B cell (primary cell): ENCODE measurements around the gene WDR27. TPM values are rescaled to one million over a fixed set of nuclear protein-coding genes. Genes with fewer than 3 reads are reported as not detected.

Experiments used
- ATAC-seq: fragments of 200-7000 bp; cut with Tn5 transposase; one replicate; pipeline ENCODE4 v1.10.0; 2021; ENCODE audit warnings: low read depth, mild to moderate bottlenecking, moderate number of reproducible peaks, moderate library complexity
- CTCF ChIA-PET: fragments of 350-600 bp; sonication (Branson Sonifier 250); formaldehyde crosslinking; loops from one replicate; lab custom pipeline; 2021; ENCODE audit warnings: antibody characterized with exemption, inconsistent platforms; lab: Charles Lee
- POLR2A ChIA-PET: fragments of 350-600 bp; sonication (Branson Sonifier 250); formaldehyde crosslinking; loops from one replicate; lab custom pipeline; 2021; ENCODE audit warnings: antibody characterized with exemption; lab: Charles Lee
- DNase-seq: peaks from one replicate; pipeline ENCODE4 v3.0.0; 2013
- H2AFZ ChIP-seq: 2 replicates; pipeline ENCODE4 v1.6.1; 2012; ENCODE audit warnings: mild to moderate bottlenecking, low read depth, low read length; ENCODE audit not compliant: insufficient read depth, poor library complexity, severe bottlenecking
- H3K27ac ChIP-seq, 2 donors: 1 replicate in 1 of 2; 2 replicates in 1 of 2; pipeline ENCODE4 v1.5.1; 2012 to 2013; ENCODE audit warnings: low read length in 2 of 2, mild to moderate bottlenecking in 2 of 2, moderate library complexity in 1 of 2
- H3K27me3 ChIP-seq, 4 experiments: fragments of 200-600 bp in 1 of 4; sonication (generic) in 1 of 4; replicated peaks in 1 of 4; 1 replicate in 2 of 4; 2 replicates in 2 of 4; pipeline versions ENCODE4 v1.6.1 to v1.7.0; 2013 to 2016; ENCODE audit warnings: low read length in 3 of 4, mild to moderate bottlenecking in 2 of 4, mixed read lengths in 1 of 4, moderate library complexity in 1 of 4; ENCODE audit not compliant: insufficient read depth in 4 of 4, control insufficient read depth in 3 of 4; ENCODE audit errors: control extremely low read depth in 1 of 4
- H3K36me3 ChIP-seq, 2 experiments: replicated peaks in 1 of 2; 1 replicate in 1 of 2; 2 replicates in 1 of 2; pipeline versions ENCODE4 v1.6.1 to v1.7.1; 2013; ENCODE audit warnings: low read length in 1 of 2; ENCODE audit not compliant: insufficient read depth in 2 of 2, control insufficient read depth in 1 of 2; ENCODE audit errors: control extremely low read depth in 1 of 2, extremely low read depth in 1 of 2
- H3K4me1 ChIP-seq, 2 donors: fragments of 200-600 bp in 1 of 2; sonication (generic) in 1 of 2; 1 replicate in 1 of 2; 2 replicates in 1 of 2; pipeline versions ENCODE4 v1.5.1 to v1.6.1; 2013 to 2017; ENCODE audit warnings: low read length in 2 of 2; ENCODE audit not compliant: control insufficient read depth in 2 of 2, insufficient read depth in 2 of 2
- H3K4me2 ChIP-seq: replicated peaks from 2 replicates; pipeline ENCODE3; 2012; ENCODE audit warnings: mild to moderate bottlenecking, low read depth, low read length; ENCODE audit not compliant: poor library complexity, severe bottlenecking
- H3K4me3 ChIP-seq, 5 experiments: fragments of 200-600 bp in 1 of 5; sonication (generic) in 1 of 5; 1 replicate in 3 of 5; 2 replicates in 2 of 5; pipeline versions ENCODE4 v1.5.1 to v1.7.0; 2011 to 2016; ENCODE audit warnings: low read length in 4 of 5, mild to moderate bottlenecking in 4 of 5, low read depth in 2 of 5, control low read depth in 1 of 5, moderate library complexity in 1 of 5; ENCODE audit not compliant: insufficient read depth in 1 of 5; ENCODE audit errors: control extremely low read depth in 1 of 5, extremely low read depth in 1 of 5
- H3K79me2 ChIP-seq: fragments of 200-600 bp; sonication (generic); one replicate; pipeline ENCODE4 v1.6.0; 2016; ENCODE audit warnings: low read length; ENCODE audit not compliant: control insufficient read depth, insufficient read depth
- H3K9ac ChIP-seq: fragments of 200-600 bp; sonication (generic); 2 replicates; pipeline ENCODE4 v1.6.1; 2017; ENCODE audit warnings: mild to moderate bottlenecking, low read length, moderate library complexity
- H3K9me3 ChIP-seq, 3 donors: one replicate each; pipeline versions ENCODE4 v1.6.1 to v1.7.1; 2013; ENCODE audit warnings: low read length in 2 of 3; ENCODE audit not compliant: control insufficient read depth in 2 of 3, insufficient read depth in 1 of 3; ENCODE audit errors: control extremely low read depth in 1 of 3
- H4K20me1 ChIP-seq: 2 replicates; pipeline ENCODE4 v1.6.0; 2012; ENCODE audit warnings: mild to moderate bottlenecking, low read length; ENCODE audit not compliant: insufficient read depth, control insufficient read depth, poor library complexity, severe bottlenecking
- H3K27ac Mint-ChIP-seq: one replicate; pipeline ENCODE4 v1.8.0; 2021; ENCODE audit warnings: mixed read lengths
- H3K27me3 Mint-ChIP-seq: one replicate; pipeline ENCODE4 v1.8.0; 2021; ENCODE audit warnings: mixed read lengths
- H3K4me1 Mint-ChIP-seq: one replicate; pipeline ENCODE4 v1.8.0; 2021; ENCODE audit warnings: mixed read lengths
- H3K4me3 Mint-ChIP-seq: one replicate; pipeline ENCODE4 v1.8.0; 2021; ENCODE audit warnings: mixed read lengths
- H3K9me3 Mint-ChIP-seq: one replicate; pipeline ENCODE4 v1.8.0; 2022; ENCODE audit warnings: mixed read lengths; ENCODE audit not compliant: insufficient read depth
- CTCF ChIP-seq: fragments of 200-600 bp; IDR thresholded peaks from one replicate; pipeline ENCODE4 v1.8.0; 2022; ENCODE audit warnings: antibody characterized with exemption, mild to moderate bottlenecking
- EZH2 ChIP-seq: IDR thresholded peaks from 2 replicates; pipeline ENCODE4 v1.6.1; 2012; ENCODE audit warnings: borderline replicate concordance, low read depth, mild to moderate bottlenecking, moderate library complexity, low read length; ENCODE audit not compliant: insufficient read depth, poor library complexity, severe bottlenecking
- WGBS: methylation state at CpG from one replicate; pipeline ENCODE4 v1.1.5; 2013; ENCODE audit warnings: missing lambda C conversion rate; ENCODE audit not compliant: insufficient coverage; 5-methylcytosine and 5-hydroxymethylcytosine counted together
- intact Hi-C: fragments of 100-400 bp; cut with micrococcal nuclease; formaldehyde crosslinking; loops from one replicate; pipeline ENCODE4 v1.10.0; 2022
- polyA plus RNA-seq: library from polyadenylated mRNA; depleted of rRNA; stranded (reverse); fragments of >200 nt; gene quantifications from 2 replicates; pipeline ENCODE4 v1.2.3, GENCODE V29; 2012
- total RNA-seq, 2 donors: library from RNA; stranded (reverse); fragments of 120-200 nt in 1 of 2; gene quantifications; 1 replicate in 1 of 2; 2 replicates in 1 of 2; pipeline versions ENCODE4 v1.2.3 to v1.2.4, GENCODE V29; 2013 to 2022

Gene WDR27
- total and polyA plus RNA-seq, 2 donors (not counting 1 experiment from before 2014, with no cell fraction given) = 64.3 to 86.3 TPM

- no peak for DNase-seq
- Histone ChIP-seq H3K27ac (no peak overlapping the region), H3K9ac (no peak overlapping the region), H3K79me2 (no peaks in the 10 kb centered on the region), H4K20me1 (no peaks in the 10 kb centered on the region), H3K9me3 (peaks cover 0 to 10% (median 5%) of the 10 kb centered on the region in 3 donors), H2AFZ (no peak overlapping the region), H3K27me3 (no peaks in the 10 kb centered on the region), H3K36me3 (no peaks in the 10 kb centered on the region), H3K4me1 (no peaks in the 10 kb centered on the region), H3K4me2 (no peak overlapping the region), H3K4me3 (no peak overlapping the region)
- POLR2A ChIA-PET = no interaction called here
- TF ChIP-seq CTCF (no peak), EZH2 (no peak)
- no CpG with 5 or more reads among the region's 5 CpGs for WGBS
- no peak for ATAC-seq
- H3K4me3 Mint-ChIP-seq = no peak overlapping the region
- no peaks in the 10 kb centered on the region for H3K4me1 Mint-ChIP-seq
- CTCF ChIA-PET = no interaction called here
- H3K27me3 Mint-ChIP-seq = no peaks in the 10 kb centered on the region
- no peak overlapping the region for H3K27ac Mint-ChIP-seq
- intact Hi-C loops = no loop called here
- peaks cover 8% of the 10 kb centered on the region for H3K9me3 Mint-ChIP-seq
These were observed 165.2 kb downstream of the WDR27 start for GRCh38 chr6:169536446-169537170.

- Histone ChIP-seq H3K9ac (no peak overlapping the region), H3K36me3 (no peaks in the 10 kb centered on the region), H3K79me2 (no peaks in the 10 kb centered on the region), H3K4me1 (no peaks in the 10 kb centered on the region), H4K20me1 (no peaks in the 10 kb centered on the region), H3K27ac (no peak overlapping the region), H3K4me2 (no peak overlapping the region), H2AFZ (no peak overlapping the region), H3K9me3 (peaks cover 0 to 10% (median 5%) of the 10 kb centered on the region in 3 donors), H3K4me3 (no peak overlapping the region), H3K27me3 (no peaks in the 10 kb centered on the region)
- DNase-seq (no peak), ATAC-seq (no peak)
- no CpG with 5 or more reads among the region's 3 CpGs for WGBS
- H3K9me3 Mint-ChIP-seq = peaks cover 8% of the 10 kb centered on the region
- no peaks in the 10 kb centered on the region for H3K27me3 Mint-ChIP-seq
- intact Hi-C loops = no loop called here
- no peak overlapping the region for H3K27ac Mint-ChIP-seq
- POLR2A ChIA-PET = no interaction called here
- CTCF ChIA-PET = no interaction called here
- H3K4me3 Mint-ChIP-seq = no peak overlapping the region
- TF ChIP-seq CTCF (no peak), EZH2 (no peak)
- no peaks in the 10 kb centered on the region for H3K4me1 Mint-ChIP-seq
These were observed 167.8 kb downstream of the WDR27 start for GRCh38 chr6:169534039-169534421.
